ENCODE measurements around the gene TRAPPC2B. TPM values are rescaled to one million over a fixed set of nuclear protein-coding genes. Genes with fewer than 3 reads are reported as not detected.

TRAPPC2B gene
- total RNA-seq, 1 experiment from 2014 or later, result 3.9 TPM

DNA sequence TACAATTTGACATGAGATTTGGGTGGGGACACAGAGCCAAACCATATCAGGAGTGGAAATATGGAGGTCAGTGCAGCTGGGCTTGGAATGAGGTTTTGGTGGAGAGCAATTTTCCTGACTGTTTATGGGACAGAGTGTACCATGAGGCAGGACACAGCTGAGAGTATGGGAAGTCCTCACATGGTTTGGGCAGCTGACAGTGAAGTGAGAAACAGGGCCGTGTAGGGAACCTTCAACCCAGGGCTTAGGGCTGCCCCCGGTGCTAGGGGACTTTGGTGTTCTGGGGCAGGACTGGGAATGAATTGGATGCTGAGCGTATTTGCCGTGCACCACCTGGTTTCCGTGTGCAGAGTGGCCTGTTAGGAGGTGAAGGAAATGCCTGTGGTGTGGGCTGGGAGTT lies 32.4 kb downstream of the TRAPPC2B start:
- POLR2A ChIA-PET, result no interaction called here
- CTCF ChIA-PET, result no interaction called here
- intact Hi-C loops (cut with micrococcal nuclease), result no loop called here
- H3K27ac ChIP-seq (ENCODE audit: low read depth, low read length), result no peak overlapping the region
- H3K9ac ChIP-seq (ENCODE audit: low read length), result no peak overlapping the region
- ATAC-seq, result no peak
- peaks cover under 1 to 3% of the 10 kb centered on the region in 2 experiments; a peak in 2 of 4 replicates for H3K4me1 ChIP-seq (ENCODE audit: control insufficient read depth in 1 of 2, insufficient read depth in 2 of 2, low read length in 2 of 2)
- TF ChIP-seq SP1 (IDR thresholded peaks at IDR 0.05; ENCODE audit: low read depth), result no peak
- TF ChIP-seq SIN3A (IDR thresholded peaks at IDR 0.05; ENCODE audit: low read depth), result no peak
- DNase-seq (ENCODE audit: low read depth, low spot score), result no peak
- no TSS peak for BruUV-seq (replicated peaks)
- no peaks in the 10 kb centered on the region for H3K27me3 ChIP-seq (ENCODE audit: insufficient read depth, low read length)
- H3K9me3 ChIP-seq (ENCODE audit: control insufficient read depth in 1 of 2, insufficient read depth in 1 of 2, low read depth in 1 of 2, low read length in 2 of 2), result peaks cover 0 to 7% of the 10 kb centered on the region in 2 experiments; a peak in 1 of 4 replicates
- peaks cover 15% of the 10 kb centered on the region for H3K79me2 ChIP-seq (ENCODE audit: insufficient read depth, low read length)
- H3K36me3 ChIP-seq (ENCODE audit: control insufficient read depth in 1 of 2, insufficient read depth in 2 of 2, low read length in 2 of 2), result peaks cover 10 to 27% of the 10 kb centered on the region in 2 experiments
- RAD21 ChIA-PET (ENCODE audit: low non-redundant PET in 1 of 2, low total read pairs in 2 of 2, uncharacterized antibody in 2 of 2, unreplicated experiment in 2 of 2), result no interaction called here
- H3K4me2 ChIP-seq (ENCODE audit: low read length), result no peak overlapping the region
- no peaks in the 10 kb centered on the region for H4K20me1 ChIP-seq (ENCODE audit: insufficient read depth)
- H3K9me2 ChIP-seq (ENCODE audit: insufficient read depth), result no peaks in the 10 kb centered on the region
- no peak overlapping the region for H3K4me3 ChIP-seq (replicated peaks in 1 of 2; ENCODE audit: low read depth in 1 of 2, low read length in 2 of 2)
- no peak overlapping the region for H2AFZ ChIP-seq (ENCODE audit: low read depth, low read length, poor library complexity, severe bottlenecking)

- H2AFZ ChIP-seq (ENCODE audit: low read depth, low read length, poor library complexity, severe bottlenecking), result no peak overlapping the region
- CTCF ChIA-PET, result no interaction called here
- peaks cover 10 to 27% of the 10 kb centered on the region in 2 experiments for H3K36me3 ChIP-seq (ENCODE audit: control insufficient read depth in 1 of 2, insufficient read depth in 2 of 2, low read length in 2 of 2)
- ATAC-seq (no peak), DNase-seq (ENCODE audit: low read depth, low spot score) (no peak)
- no peak overlapping the region for H3K4me2 ChIP-seq (ENCODE audit: low read length)
- POLR2A ChIA-PET, result no interaction called here
- H3K9me3 ChIP-seq (ENCODE audit: control insufficient read depth in 1 of 2, insufficient read depth in 1 of 2, low read depth in 1 of 2, low read length in 2 of 2), result peaks cover 8 to 14% of the 10 kb centered on the region in 2 experiments; a peak in 2 of 4 replicates
- H3K4me3 ChIP-seq (replicated peaks in 1 of 2; ENCODE audit: low read depth in 1 of 2, low read length in 2 of 2), result no peak overlapping the region
- RAD21 ChIA-PET (ENCODE audit: low non-redundant PET in 1 of 2, low total read pairs in 2 of 2, uncharacterized antibody in 2 of 2, unreplicated experiment in 2 of 2), result no interaction called here
- BruUV-seq (replicated peaks), result no TSS peak
- TF ChIP-seq CEBPB (IDR thresholded peaks at IDR 0.05; ENCODE audit: low read depth) (no peak), RAD21 (IDR thresholded peaks at IDR 0.05; ENCODE audit: low read depth) (no peak), FOSL1 (IDR thresholded peaks at IDR 0.05; ENCODE audit: low read depth) (no peak), YY1 (IDR thresholded peaks at IDR 0.05; ENCODE audit: extremely low read depth, insufficient replicate concordance, low read depth, low read length) (no peak), EGR1 (IDR thresholded peaks at IDR 0.05; ENCODE audit: low read depth) (no peak), POLR2A (IDR thresholded peaks at IDR 0.05; ENCODE audit: borderline replicate concordance, extremely low read depth, insufficient read depth, insufficient read length) (no peak), CTCF (IDR thresholded peaks at IDR 0.05 in 2 of 3, conservative IDR thresholded peaks at IDR 0.05 in 1 of 3; ENCODE audit: borderline replicate concordance in 1 of 3, insufficient read depth in 1 of 3, low read depth in 2 of 3, low read length in 2 of 3) (no peak), ZNF274 (IDR thresholded peaks at IDR 0.05; ENCODE audit: low read depth, low read length) (no peak), TCF7L2 (IDR thresholded peaks at IDR 0.05; ENCODE audit: borderline replicate concordance, extremely low read depth, insufficient read depth, insufficient read length) (no peak), SRF (IDR thresholded peaks at IDR 0.05; ENCODE audit: low read depth) (no peak), POLR2AphosphoS5 (IDR thresholded peaks at IDR 0.05; ENCODE audit: low read depth, low read length) (no peak), JUND (IDR thresholded peaks at IDR 0.05) (no peak), SP1 (IDR thresholded peaks at IDR 0.05; ENCODE audit: low read depth) (no peak), SIN3A (IDR thresholded peaks at IDR 0.05; ENCODE audit: low read depth) (no peak), ZFX (IDR thresholded peaks at IDR 0.05) (no peak), ZBTB33 (IDR thresholded peaks at IDR 0.05; ENCODE audit: extremely low read depth, insufficient replicate concordance, low read length) (no peak)
- H3K9ac ChIP-seq (ENCODE audit: low read length), result no peak overlapping the region
- no peaks in the 10 kb centered on the region for H4K20me1 ChIP-seq (ENCODE audit: insufficient read depth)
- no peaks in the 10 kb centered on the region for H3K4me1 ChIP-seq (ENCODE audit: control insufficient read depth in 1 of 2, insufficient read depth in 2 of 2, low read length in 2 of 2)
- H3K9me2 ChIP-seq (ENCODE audit: insufficient read depth), result no peaks in the 10 kb centered on the region
- no peak overlapping the region for H3K27ac ChIP-seq (ENCODE audit: low read depth, low read length)
- intact Hi-C loops (cut with micrococcal nuclease), result no loop called here
- no peaks in the 10 kb centered on the region for H3K27me3 ChIP-seq (ENCODE audit: insufficient read depth, low read length)
- no peaks in the 10 kb centered on the region for H3K79me2 ChIP-seq (ENCODE audit: insufficient read depth, low read length)
These were observed 35.5 kb downstream of the TRAPPC2B start for GRCh38 chr19:57398868-57399267.

Data from HCT116 (cell line).